Neural progenitor cell (in vitro differentiated cells): ENCODE results near the gene KLF8. TPM values are rescaled to one million over a fixed set of nuclear protein-coding genes. Genes with fewer than 3 reads are reported as not detected.

ENCODE experiments used
- DNase-seq: peaks from one replicate; pipeline ENCODE4 v3.0.0-alpha.2; 2016; ENCODE audit warnings: low spot score
- H2AFZ ChIP-seq: fragments of 200-600 bp; sonication (generic); replicated peaks from 2 replicates; pipeline ENCODE4 v1.6.1; 2016; ENCODE audit warnings: antibody characterized with exemption
- H3F3A ChIP-seq: fragments of 200-600 bp; sonication (generic); 2 replicates; pipeline ENCODE4 v1.6.1; 2016; ENCODE audit warnings: antibody characterized with exemption, low read depth
- H3K27ac ChIP-seq: fragments of 200-600 bp; sonication (generic); 2 replicates; pipeline ENCODE4 v1.5.1; 2016; ENCODE audit warnings: mild to moderate bottlenecking
- H3K27me3 ChIP-seq: fragments of 200-600 bp; sonication (generic); 2 replicates; pipeline ENCODE4 v1.6.1; 2016; ENCODE audit warnings: mild to moderate bottlenecking, moderate library complexity
- H3K36me3 ChIP-seq: fragments of 200-600 bp; sonication (generic); 2 replicates; pipeline ENCODE4 v1.5.1; 2016
- H3K4me1 ChIP-seq: fragments of 200-600 bp; sonication (generic); 2 replicates; pipeline ENCODE4 v1.6.1; 2016; ENCODE audit warnings: mixed run types
- H3K4me2 ChIP-seq: fragments of 200-600 bp; sonication (generic); 2 replicates; pipeline ENCODE4 v1.6.1; 2016
- H3K4me3 ChIP-seq: fragments of 200-600 bp; sonication (generic); 2 replicates; pipeline ENCODE4 v1.5.1; 2016
- H3K79me2 ChIP-seq: fragments of 200-600 bp; sonication (generic); 2 replicates; pipeline ENCODE4 v1.6.1; 2016; ENCODE audit warnings: low read depth
- H3K9ac ChIP-seq: fragments of 200-600 bp; sonication (generic); 2 replicates; pipeline ENCODE4 v1.6.1; 2016
- H3K9me3 ChIP-seq: fragments of 200-600 bp; sonication (generic); 2 replicates; pipeline ENCODE4 v1.5.1; 2016; ENCODE audit warnings: low read depth
- H4K20me1 ChIP-seq: fragments of 200-600 bp; sonication (generic); 2 replicates; pipeline ENCODE4 v1.6.1; 2016; ENCODE audit warnings: low read depth
- H3K27ac Mint-ChIP-seq: 3 replicates; pipeline ENCODE4 v1.8.0; 2021; ENCODE audit warnings: mixed read lengths
- H3K27me3 Mint-ChIP-seq: 2 replicates; pipeline ENCODE4 v1.8.0; 2022; ENCODE audit warnings: low read depth, mild to moderate bottlenecking, inconsistent platforms, moderate library complexity, mixed read lengths; ENCODE audit not compliant: insufficient read depth
- H3K36me3 Mint-ChIP-seq: 3 replicates; pipeline ENCODE4 v1.8.0; 2021; ENCODE audit warnings: mixed read lengths
- H3K4me1 Mint-ChIP-seq: 3 replicates; pipeline ENCODE4 v1.8.0; 2021; ENCODE audit warnings: mixed read lengths
- H3K4me3 Mint-ChIP-seq: 3 replicates; pipeline ENCODE4 v1.8.0; 2021; ENCODE audit warnings: mild to moderate bottlenecking, moderate library complexity, mixed read lengths
- H3K9me3 Mint-ChIP-seq: 3 replicates; pipeline ENCODE4 v1.8.0; 2020; ENCODE audit warnings: mixed read lengths
- CTCF ChIP-seq: fragments of 200-600 bp; sonication (generic); IDR thresholded peaks from 2 replicates; pipeline ENCODE4 v1.5.1; 2017; ENCODE audit warnings: antibody characterized with exemption, mild to moderate bottlenecking
- EZH2 ChIP-seq: fragments of 200-600 bp; sonication (generic); IDR thresholded peaks from 2 replicates; pipeline ENCODE4 v1.6.1; 2017; ENCODE audit warnings: antibody characterized with exemption, mild to moderate bottlenecking, moderate library complexity
- EZH2phosphoT487 ChIP-seq: fragments of 200-600 bp; sonication (generic); IDR thresholded peaks from 2 replicates; pipeline ENCODE4 v1.6.1; 2017; ENCODE audit warnings: antibody characterized with exemption
- total RNA-seq: library from RNA; depleted of rRNA; stranded (reverse); fragments of >200 nt; gene quantifications from 2 replicates; pipeline ENCODE4 v1.2.3, GENCODE V29; 2015; ENCODE audit warnings: low replicate concordance

Gene KLF8
- total RNA-seq, 1 donor from 2014 or later = 14.8 TPM

- no peak overlapping the region for H3K4me3 Mint-ChIP-seq
- no peak for DNase-seq
- peaks cover 5% of the 10 kb centered on the region for H3K9me3 ChIP-seq
- no peak overlapping the region for H3K4me3 ChIP-seq
- no peak overlapping the region for H3K9ac ChIP-seq
- no peaks in the 10 kb centered on the region for H3K4me1 ChIP-seq
- H4K20me1 ChIP-seq = no peaks in the 10 kb centered on the region
- H3K36me3 ChIP-seq = no peaks in the 10 kb centered on the region
- H3K4me2 ChIP-seq = no peak overlapping the region
- H3K79me2 ChIP-seq = no peaks in the 10 kb centered on the region
- no peak for TF ChIP-seq EZH2
- TF ChIP-seq EZH2phosphoT487 = no peak
- no peak for TF ChIP-seq CTCF
- no peaks in the 10 kb centered on the region for H3K27me3 Mint-ChIP-seq
- H3K4me1 Mint-ChIP-seq = no peaks in the 10 kb centered on the region
- no peaks in the 10 kb centered on the region for H3K36me3 Mint-ChIP-seq
- H3K27ac ChIP-seq = no peak overlapping the region
- no peaks in the 10 kb centered on the region for H3K27me3 ChIP-seq
- H2AFZ ChIP-seq = no peak overlapping the region
- H3K27ac Mint-ChIP-seq = no peak overlapping the region
- no peaks in the 10 kb centered on the region for H3F3A ChIP-seq
- peaks cover 13% of the 10 kb centered on the region for H3K9me3 Mint-ChIP-seq
Observed at GRCh38 chrX:56253832-56254703, 21.9 kb downstream of the KLF8 start.

GRCh38 chrX:56268888-56269287 is 36.7 kb downstream of the KLF8 start:
- no peaks in the 10 kb centered on the region for H3K36me3 Mint-ChIP-seq
- Histone ChIP-seq H3K27me3 (no peaks in the 10 kb centered on the region), H4K20me1 (no peaks in the 10 kb centered on the region), H3K9me3 (no peaks in the 10 kb centered on the region), H3F3A (no peaks in the 10 kb centered on the region), H3K9ac (no peak overlapping the region), H3K4me3 (no peak overlapping the region), H3K27ac (no peak overlapping the region), H2AFZ (no peak overlapping the region), H3K4me2 (no peak overlapping the region), H3K79me2 (no peaks in the 10 kb centered on the region), H3K36me3 (no peaks in the 10 kb centered on the region), H3K4me1 (no peaks in the 10 kb centered on the region)
- DNase-seq = no peak
- no peaks in the 10 kb centered on the region for H3K4me1 Mint-ChIP-seq
- H3K27me3 Mint-ChIP-seq = no peaks in the 10 kb centered on the region
- TF ChIP-seq EZH2 = no peak
- TF ChIP-seq CTCF = no peak
- no peak for TF ChIP-seq EZH2phosphoT487
- H3K9me3 Mint-ChIP-seq = no peaks in the 10 kb centered on the region
- no peak overlapping the region for H3K4me3 Mint-ChIP-seq
- H3K27ac Mint-ChIP-seq = no peak overlapping the region

GRCh38 chrX:56278692-56279091 is 46.5 kb downstream of the KLF8 start:
- no peaks in the 10 kb centered on the region for H4K20me1 ChIP-seq
- no peak overlapping the region for H3K27ac ChIP-seq
- no peak overlapping the region for H3K4me2 ChIP-seq
- H3K27me3 ChIP-seq = no peaks in the 10 kb centered on the region
- no peak overlapping the region for H3K27ac Mint-ChIP-seq
- no peaks in the 10 kb centered on the region for H3K4me1 ChIP-seq
- no peaks in the 10 kb centered on the region for H3K9me3 ChIP-seq
- H3K36me3 ChIP-seq = no peaks in the 10 kb centered on the region
- H3F3A ChIP-seq = no peaks in the 10 kb centered on the region
- no peaks in the 10 kb centered on the region for H3K36me3 Mint-ChIP-seq
- no peaks in the 10 kb centered on the region for H3K79me2 ChIP-seq
- no peak overlapping the region for H3K4me3 Mint-ChIP-seq
- DNase-seq = no peak
- no peaks in the 10 kb centered on the region for H3K27me3 Mint-ChIP-seq
- H3K9ac ChIP-seq = no peak overlapping the region
- no peak for TF ChIP-seq EZH2phosphoT487
- no peak for TF ChIP-seq CTCF
- TF ChIP-seq EZH2 = no peak
- H2AFZ ChIP-seq = no peak overlapping the region
- H3K4me1 Mint-ChIP-seq = no peaks in the 10 kb centered on the region
- no peak overlapping the region for H3K4me3 ChIP-seq
- H3K9me3 Mint-ChIP-seq = no peaks in the 10 kb centered on the region
